A549 (cell line): ENCODE data around the gene TMOD2. TPM values are rescaled to one million over a fixed set of nuclear protein-coding genes. Genes with fewer than 3 reads are reported as not detected.

Experiments used
- ATAC-seq, 2 experiments: fragments of 200-7000 bp in 1 of 2; fragments of >200 bp in 1 of 2; cut with Nextera tagmentation in 1 of 2; cut with Tn5 transposase in 1 of 2; 3 replicates each; pipeline versions ENCODE4 v1.8.0 to v1.9.1; 2018 to 2020; ENCODE audit warnings: mild to moderate bottlenecking in 1 of 2, moderate library complexity in 1 of 2
- CTCF ChIA-PET: fragments of 300-600 bp; sonication (Branson Sonifier 250); formaldehyde crosslinking; extraction: SDS; loops from one replicate; lab custom pipeline; 2021; ENCODE audit warnings: antibody characterized with exemption, inconsistent platforms; lab: Yijun Ruan, JAX
- POLR2A ChIA-PET: fragments of 350-600 bp; formaldehyde crosslinking; extraction: SDS; loops from one replicate; lab custom pipeline; 2021; ENCODE audit warnings: antibody characterized with exemption, inconsistent platforms; lab: Yijun Ruan, JAX
- DNase-seq, 2 experiments: peaks; one replicate each; pipeline versions ENCODE4 v3.0.0 to v3.0.0-alpha.2; 2011 to 2016; ENCODE audit warnings: low read depth in 1 of 2, low spot score in 1 of 2
- FAIRE-seq: peaks from 2 replicates; lab custom pipeline; 2011; peaks lifted over from hg19 to GRCh38; lab: Jason Lieb, UNC
- H3K27ac ChIP-seq, 2 experiments: fragments of >200 bp; sonication (Bioruptor Twin); formaldehyde crosslinking; 3 replicates each; pipeline ENCODE4 v1.5.1; 2016 to 2017
- H3K4me1 ChIP-seq: fragments of >200 bp; sonication (Bioruptor Twin); formaldehyde crosslinking; 3 replicates; pipeline ENCODE4 v1.6.1; 2016
- H3K4me2 ChIP-seq: fragments of >200 bp; sonication (Bioruptor Twin); formaldehyde crosslinking; 3 replicates; pipeline ENCODE4 v1.6.1; 2016
- H3K4me3 ChIP-seq: fragments of >200 bp; sonication (Bioruptor Twin); formaldehyde crosslinking; 3 replicates; pipeline ENCODE4 v1.5.1; 2016
- H3K9me3 ChIP-seq: fragments of >200 bp; sonication (Bioruptor Twin); formaldehyde crosslinking; 3 replicates; pipeline ENCODE4 v1.6.1; 2016
- BCL3 ChIP-seq: fragments of >200 bp; sonication (Bioruptor Twin); formaldehyde crosslinking; IDR thresholded peaks from 3 replicates; pipeline ENCODE4 v1.6.1; 2016
- BHLHE40 ChIP-seq: IDR thresholded peaks from 2 replicates; pipeline ENCODE4 v1.6.1; 2012; ENCODE audit warnings: low read depth, low read length, inconsistent platforms
- CBX8 ChIP-seq: fragments of 200-600 bp; sonication (generic); IDR thresholded peaks from 2 replicates; pipeline ENCODE4 v1.6.1; 2016
- CHD2 ChIP-seq: fragments of 150-350 bp; IDR thresholded peaks from 2 replicates; pipeline ENCODE4 v1.6.1; 2014; ENCODE audit warnings: low read length; ENCODE audit not compliant: partially characterized antibody
- FOSB ChIP-seq: fragments of 250-450 bp; sonication (Bioruptor Pico); IDR thresholded peaks from 2 replicates; pipeline ENCODE4 v1.5.0; 2020; ENCODE audit warnings: mild to moderate bottlenecking, moderate library complexity
- FOSL2 ChIP-seq, 2 experiments: fragments of 450-650 bp in 1 of 2; fragments of >200 bp in 1 of 2; sonication (Bioruptor Twin) in 1 of 2; formaldehyde crosslinking; IDR thresholded peaks; 2 replicates each; pipeline versions ENCODE4 v1.5.0 to v1.6.1; 2016 to 2020; ENCODE audit warnings: mild to moderate bottlenecking in 1 of 2, moderate library complexity in 1 of 2
- FOXS1 ChIP-seq: fragments of 250-450 bp; sonication (Bioruptor Pico); IDR thresholded peaks from 2 replicates; pipeline ENCODE4 v1.5.0; 2020; ENCODE audit warnings: mild to moderate bottlenecking, moderate library complexity
- GATA3 ChIP-seq: IDR thresholded peaks from 2 replicates; pipeline ENCODE4 v1.6.1; 2012; ENCODE audit warnings: borderline replicate concordance
- HEYL ChIP-seq: fragments of 250-450 bp; sonication (Bioruptor Pico); IDR thresholded peaks from 2 replicates; pipeline ENCODE4 v1.8.0; 2021; ENCODE audit warnings: mild to moderate bottlenecking, moderate library complexity
- HOXB13 ChIP-seq: fragments of 250-450 bp; sonication (Bioruptor Pico); IDR thresholded peaks from 2 replicates; pipeline ENCODE4 v1.5.0; 2020; ENCODE audit warnings: low read depth, mild to moderate bottlenecking, moderate library complexity
- HOXB5 ChIP-seq: fragments of 250-450 bp; sonication (Bioruptor Pico); IDR thresholded peaks from 2 replicates; pipeline ENCODE4 v1.5.0; 2020; ENCODE audit warnings: mild to moderate bottlenecking, moderate library complexity
- JUN ChIP-seq, 2 experiments: fragments of >200 bp; sonication (Bioruptor Twin); formaldehyde crosslinking; IDR thresholded peaks; 2 replicates in 1 of 2; 3 replicates in 1 of 2; pipeline ENCODE4 v1.6.1; 2016 to 2017
- MAFK ChIP-seq: fragments of 450-650 bp; IDR thresholded peaks from 2 replicates; pipeline ENCODE4 v1.6.1; 2014; ENCODE audit not compliant: partially characterized antibody
- NR3C1 ChIP-seq: fragments of >200 bp; sonication (Bioruptor Twin); formaldehyde crosslinking; IDR thresholded peaks from 3 replicates; pipeline ENCODE4 v1.6.1; 2017
- RFX5 ChIP-seq: fragments of 450-650 bp; IDR thresholded peaks from 2 replicates; pipeline ENCODE4 v1.7.1; 2014; ENCODE audit warnings: antibody characterized with exemption, mild to moderate bottlenecking, moderate library complexity
- SMC3 ChIP-seq: fragments of >200 bp; sonication (Bioruptor Twin); formaldehyde crosslinking; IDR thresholded peaks from 3 replicates; pipeline ENCODE4 v1.6.1; 2018; ENCODE audit warnings: inconsistent platforms
- SREBF2 ChIP-seq: fragments of 450-650 bp; IDR thresholded peaks from 2 replicates; pipeline ENCODE4 v1.6.1; 2014; ENCODE audit warnings: mild to moderate bottlenecking, moderate library complexity
- ZFP36 ChIP-seq: fragments of 450-650 bp; IDR thresholded peaks from 2 replicates; pipeline ENCODE4 v1.6.1; 2014; ENCODE audit warnings: borderline replicate concordance; ENCODE audit not compliant: partially characterized antibody
- ZSCAN20 ChIP-seq: fragments of 250-450 bp; sonication (Bioruptor Pico); IDR thresholded peaks from 2 replicates; pipeline ENCODE4 v1.8.0; 2022; ENCODE audit warnings: mild to moderate bottlenecking, moderate library complexity
- WGBS: methylation state at CpG from one replicate; pipeline ENCODE4 v1.1.6; 2017; ENCODE audit errors: missing lambda C conversion rate; 5-methylcytosine and 5-hydroxymethylcytosine counted together
- polyA plus RNA-seq, 4 experiments: library from polyadenylated mRNA; depleted of rRNA in 3 of 4; stranded (reverse); fragments of >200 nt; fragmentation: RNase III in 1 of 4; extraction: RNeasy Plus Mini Kit Qiagen cat#74134 plus additional on column Dnase treatment in 1 of 4; gene quantifications; 2 replicates in 3 of 4; 3 replicates in 1 of 4; pipeline ENCODE4 v1.2.3, GENCODE V29; 2011 to 2017
- TF ChIP-seq, protein P1 (sequence below): fragments of 150-350 bp; IDR thresholded peaks from 2 replicates; pipeline ENCODE4 v1.6.1; 2014; ENCODE audit warnings: low read depth, mild to moderate bottlenecking, low read length
- TF ChIP-seq, protein P2 (sequence below): fragments of >200 bp; sonication (Bioruptor Twin); formaldehyde crosslinking; IDR thresholded peaks from 3 replicates; pipeline ENCODE4 v1.5.1; 2016
- TF ChIP-seq, protein P3 (sequence below): IDR thresholded peaks from 2 replicates; pipeline ENCODE4 v1.6.1; 2012

Gene TMOD2
- polyA plus RNA-seq, 2 of the 4 experiments (the other 2 are of a cell fraction): 2.1 to 2.5 TPM

DNA sequence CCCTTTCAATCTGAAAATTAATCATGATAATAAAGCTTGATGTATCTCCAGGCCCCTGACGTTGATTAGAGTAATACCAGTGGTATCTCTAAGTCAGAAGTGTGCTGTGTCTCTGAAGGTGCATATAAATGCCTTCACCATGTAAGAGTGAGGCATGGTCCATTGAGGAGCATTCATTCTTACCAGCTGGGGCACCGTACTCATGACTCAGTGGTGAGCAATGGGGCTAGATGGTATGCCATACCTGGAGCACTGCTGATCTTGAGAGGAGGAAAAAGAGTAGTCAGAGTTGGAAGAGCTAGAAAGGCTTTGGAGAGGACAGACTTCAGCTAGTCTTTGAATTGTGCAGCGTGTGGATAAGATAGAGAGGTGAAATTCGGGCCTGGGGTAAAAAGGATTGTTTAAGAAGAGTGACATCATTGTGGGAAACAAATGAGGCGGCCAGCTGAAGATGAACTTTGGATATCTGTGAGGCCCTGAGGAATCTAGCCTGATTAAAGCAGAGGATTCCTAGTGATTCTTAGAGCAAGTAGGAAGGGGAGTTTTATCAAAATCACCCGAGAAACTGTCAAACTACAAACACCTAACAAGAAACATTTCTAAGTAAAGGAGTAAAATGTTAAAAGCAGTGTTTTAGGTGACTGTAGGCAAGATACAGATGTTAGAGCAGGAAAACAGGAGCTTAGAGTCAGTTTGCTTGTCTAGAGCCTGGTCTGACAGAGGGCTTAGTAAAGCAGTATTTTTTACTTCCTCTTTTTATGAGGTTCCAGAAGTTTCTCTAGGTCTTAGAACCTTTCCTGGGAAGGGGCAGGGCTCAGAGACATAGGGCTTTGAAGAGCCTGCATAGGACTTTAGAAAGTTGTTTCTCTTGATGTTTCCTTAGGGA is 91.7 kb downstream of the TMOD2 start:
- DNase-seq (peak in 1 of 2 experiments; percentile 81), FAIRE-seq (peak; percentile 81), ATAC-seq (peak; percentile 75 to 83)
- peak overlapping the region; percentile 71 for H3K4me2 ChIP-seq
- H3K9me3 ChIP-seq: no peaks in the 10 kb centered on the region
- POLR2A ChIA-PET: interaction anchor here (0.6 to 1.2 kb wide), 2 partner anchors 9 to 14 kb away, joined by 4 read pairs; partner anchors contain the start of gene TMOD3
- H3K27ac ChIP-seq: peak overlapping the region; percentile 73 to 85
- peaks cover 92% of the 10 kb centered on the region for H3K4me1 ChIP-seq
- peak overlapping the region; percentile 1; the same call in 1 of the 3 replicates for H3K4me3 ChIP-seq
- WGBS: 10% methylated on average over 6 of the region's 6 CpGs
- TF ChIP-seq FOSL2 (IDR thresholded peaks at IDR 0.05): peak; percentile 45; the same call in 1 of the 2 replicates
- TF ChIP-seq FOSL2 (CRISPR knock-in tag; IDR thresholded peaks at IDR 0.05): peak; percentile 83
- TF ChIP-seq, protein P1, sequence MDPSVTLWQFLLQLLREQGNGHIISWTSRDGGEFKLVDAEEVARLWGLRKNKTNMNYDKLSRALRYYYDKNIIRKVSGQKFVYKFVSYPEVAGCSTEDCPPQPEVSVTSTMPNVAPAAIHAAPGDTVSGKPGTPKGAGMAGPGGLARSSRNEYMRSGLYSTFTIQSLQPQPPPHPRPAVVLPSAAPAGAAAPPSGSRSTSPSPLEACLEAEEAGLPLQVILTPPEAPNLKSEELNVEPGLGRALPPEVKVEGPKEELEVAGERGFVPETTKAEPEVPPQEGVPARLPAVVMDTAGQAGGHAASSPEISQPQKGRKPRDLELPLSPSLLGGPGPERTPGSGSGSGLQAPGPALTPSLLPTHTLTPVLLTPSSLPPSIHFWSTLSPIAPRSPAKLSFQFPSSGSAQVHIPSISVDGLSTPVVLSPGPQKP: no peak
- TF ChIP-seq ZSCAN20 (CRISPR knock-in tag): no peak
- no peak for TF ChIP-seq CHD2
- no peak for TF ChIP-seq HEYL (CRISPR knock-in tag)
- TF ChIP-seq, protein P2, sequence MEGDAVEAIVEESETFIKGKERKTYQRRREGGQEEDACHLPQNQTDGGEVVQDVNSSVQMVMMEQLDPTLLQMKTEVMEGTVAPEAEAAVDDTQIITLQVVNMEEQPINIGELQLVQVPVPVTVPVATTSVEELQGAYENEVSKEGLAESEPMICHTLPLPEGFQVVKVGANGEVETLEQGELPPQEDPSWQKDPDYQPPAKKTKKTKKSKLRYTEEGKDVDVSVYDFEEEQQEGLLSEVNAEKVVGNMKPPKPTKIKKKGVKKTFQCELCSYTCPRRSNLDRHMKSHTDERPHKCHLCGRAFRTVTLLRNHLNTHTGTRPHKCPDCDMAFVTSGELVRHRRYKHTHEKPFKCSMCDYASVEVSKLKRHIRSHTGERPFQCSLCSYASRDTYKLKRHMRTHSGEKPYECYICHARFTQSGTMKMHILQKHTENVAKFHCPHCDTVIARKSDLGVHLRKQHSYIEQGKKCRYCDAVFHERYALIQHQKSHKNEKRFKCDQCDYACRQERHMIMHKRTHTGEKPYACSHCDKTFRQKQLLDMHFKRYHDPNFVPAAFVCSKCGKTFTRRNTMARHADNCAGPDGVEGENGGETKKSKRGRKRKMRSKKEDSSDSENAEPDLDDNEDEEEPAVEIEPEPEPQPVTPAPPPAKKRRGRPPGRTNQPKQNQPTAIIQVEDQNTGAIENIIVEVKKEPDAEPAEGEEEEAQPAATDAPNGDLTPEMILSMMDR: no peak
- no peak for TF ChIP-seq BCL3
- TF ChIP-seq MAFK: no peak
- no peak for TF ChIP-seq CBX8
- TF ChIP-seq FOSB (CRISPR knock-in tag): no peak
- TF ChIP-seq, protein P3, sequence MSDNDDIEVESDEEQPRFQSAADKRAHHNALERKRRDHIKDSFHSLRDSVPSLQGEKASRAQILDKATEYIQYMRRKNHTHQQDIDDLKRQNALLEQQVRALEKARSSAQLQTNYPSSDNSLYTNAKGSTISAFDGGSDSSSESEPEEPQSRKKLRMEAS: peak; percentile 48; the same call in 1 of the 2 replicates
- TF ChIP-seq ZFP36: no peak
- no peak for TF ChIP-seq RFX5
- TF ChIP-seq HOXB5 (CRISPR knock-in tag): no peak
- TF ChIP-seq GATA3: no peak
- TF ChIP-seq JUN (IDR thresholded peaks at IDR 0.05): 0 out of 5 replicates have a peak, but pooled peaks of 1 of the 2 experiments have one; percentile 30
- no peak for TF ChIP-seq SMC3
- 0 out of 2 replicates have a peak, but pooled peaks have one; percentile 34 for TF ChIP-seq HOXB13
- CTCF ChIA-PET: interaction anchor here (0.8 to 2.3 kb wide), 12 partner anchors 9 to 365 kb away, joined by 3 to 13 read pairs (median 4); no protein-coding TSS in a partner anchor

DNA sequence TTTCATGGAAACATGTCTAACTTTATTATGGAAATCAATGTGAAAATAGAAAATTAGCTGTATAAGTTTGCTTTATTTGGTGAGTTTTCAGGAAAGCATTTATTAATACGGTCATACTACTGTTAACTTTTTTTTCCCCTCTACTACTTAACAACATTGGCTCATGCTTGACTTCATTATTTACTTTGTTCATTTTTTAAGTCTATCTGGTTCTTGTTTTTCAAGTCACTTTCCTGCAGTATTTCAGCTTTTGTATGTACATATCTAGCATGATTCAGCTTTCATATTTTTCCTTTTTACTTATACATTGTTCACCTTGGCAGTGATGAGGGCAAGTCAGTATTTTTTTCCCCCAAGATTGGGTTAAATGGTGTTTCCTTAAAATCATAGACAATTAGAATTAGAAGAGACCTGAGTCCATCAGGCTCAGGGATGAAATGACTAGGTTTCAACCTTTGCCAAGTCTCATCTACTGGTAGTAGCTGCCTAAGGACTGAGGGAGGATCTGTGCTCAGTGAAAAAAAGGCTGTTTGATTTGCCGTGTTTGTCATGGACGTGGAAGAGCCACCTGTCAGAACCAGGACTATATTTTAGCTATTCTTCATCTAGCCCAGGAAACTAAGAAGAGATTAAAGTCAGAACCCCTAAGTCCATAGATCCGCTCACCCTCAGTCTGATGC is 93.5 kb downstream of the TMOD2 start:
- H3K27ac ChIP-seq: peak overlapping the region; percentile 73 to 78
- no peak for TF ChIP-seq FOXS1 (CRISPR knock-in tag)
- no peak for TF ChIP-seq SREBF2
- TF ChIP-seq RFX5: no peak
- TF ChIP-seq CBX8: no peak
- TF ChIP-seq BHLHE40: no peak
- no peak for TF ChIP-seq NR3C1
- TF ChIP-seq, all 56 proteins: peak for 0
- CTCF ChIA-PET: interaction anchor here (0.7 to 2.1 kb wide), 13 partner anchors 9 to 68 kb away, joined by 3 to 9 read pairs (median 4); partner anchors contain the start of gene TMOD3
- ATAC-seq: peak in 1 of 2 experiments; percentile 25; a peak in 3 of 6 replicates
- Histone ChIP-seq H3K4me2 (peak overlapping the region; percentile 71), H3K4me3 (0 out of 3 replicates have a peak overlapping the region, but pooled peaks have one; percentile 3), H3K9me3 (no peaks in the 10 kb centered on the region), H3K4me1 (peaks cover 99% of the 10 kb centered on the region)
- FAIRE-seq: peak; percentile 56
- 29% methylated on average over 4 of the region's 4 CpGs for WGBS
- POLR2A ChIA-PET: interaction anchor here (0.8 to 1.7 kb wide), 2 partner anchors 15 to 30 kb away, joined by 6 to 8 read pairs; partner anchors contain the start of gene TMOD3
- peak in 1 of 2 experiments; percentile 32 for DNase-seq
